DMS153 (cell line): ENCODE results near the gene PKP2.
A peak's percentile ranks its signal among the peaks of the same experiment; 100 is the strongest.

Experiments used
- DNase-seq: peaks from one replicate; lab custom pipeline; 2025; lab: John Stamatoyannopoulos, UW

The PKP2 gene

DNA sequence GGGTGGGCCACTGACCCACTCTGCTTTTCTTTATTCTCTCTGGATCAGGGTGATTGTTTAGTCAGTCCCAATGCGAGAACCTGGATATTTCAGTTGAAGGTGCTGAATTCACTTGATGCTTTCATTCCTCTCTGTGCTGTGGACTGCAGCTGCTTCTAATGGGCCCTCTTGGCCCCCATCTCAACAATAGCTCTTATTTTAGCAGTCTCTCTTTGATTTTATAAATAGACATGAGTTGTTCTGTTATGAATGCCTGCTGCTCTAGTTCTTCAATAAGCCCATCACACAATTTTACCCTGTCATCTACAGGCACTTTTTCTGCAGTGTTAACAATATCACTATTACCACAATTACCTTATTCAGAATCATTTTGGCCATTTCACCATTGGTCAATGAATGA is 86.7 kb downstream of the PKP2 start:
- DNase-seq, result no peak

DNA sequence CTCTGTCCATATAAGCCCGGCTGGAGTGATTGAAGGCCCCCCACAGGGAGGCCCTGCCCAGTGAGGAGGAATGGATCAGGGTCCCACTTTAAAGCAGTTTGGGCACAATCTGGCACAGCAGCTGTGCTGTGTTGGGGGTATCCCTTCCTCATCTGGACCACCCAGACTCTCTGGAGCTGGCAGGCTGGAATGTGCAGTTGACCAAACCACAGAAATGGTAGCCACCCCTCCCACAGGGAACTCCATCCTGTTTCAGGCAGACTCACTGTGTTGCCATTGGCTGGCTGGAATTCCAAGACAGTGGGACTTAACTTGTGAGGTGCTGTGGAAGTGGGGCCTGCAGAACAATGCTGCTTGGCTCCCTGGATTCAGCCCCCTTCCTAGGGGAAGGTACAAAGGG is 87.4 kb downstream of the PKP2 start:
- no peak for DNase-seq

GRCh38 chr12:32804301-32804700 is 92.3 kb downstream of the PKP2 start:
- no peak for DNase-seq

DNA sequence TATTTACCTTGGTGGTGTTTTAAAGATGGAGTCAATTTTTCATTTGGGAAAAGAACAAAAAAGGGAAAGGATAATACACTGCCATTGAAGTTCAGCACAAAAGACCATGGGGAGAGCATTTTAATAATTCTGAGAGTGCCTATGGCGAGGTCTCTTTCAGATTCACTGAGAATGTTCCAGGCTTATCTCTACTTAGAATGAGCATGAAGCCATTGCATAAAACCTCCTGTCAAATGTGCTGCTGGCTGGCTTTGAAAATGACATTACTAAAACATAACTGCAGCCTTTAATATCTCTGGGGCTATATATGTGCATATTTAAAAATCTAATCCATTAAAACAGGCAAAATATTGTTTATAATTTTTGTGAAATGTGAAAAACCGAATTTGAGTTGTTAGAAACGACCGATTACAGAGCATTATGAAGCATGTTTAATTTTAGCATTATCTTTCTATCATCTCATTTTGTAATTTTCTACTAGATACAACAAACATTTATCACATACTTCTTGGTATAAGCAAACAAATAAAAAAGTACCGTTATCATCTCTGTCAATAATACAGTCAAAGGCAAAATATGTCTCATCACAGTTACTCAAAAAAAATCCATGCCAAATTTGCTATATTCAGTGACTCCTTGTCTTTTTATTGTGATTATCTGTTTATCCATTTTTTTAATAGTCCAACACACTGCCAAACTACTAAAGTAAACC is 95.2 kb downstream of the PKP2 start:
- DNase-seq, result no peak

- no peak for DNase-seq
Measured at GRCh38 chr12:32794281-32794680, 102.3 kb downstream of the PKP2 start.

GRCh38 chr12:32789916-32790315 is 106.7 kb downstream of the PKP2 start:
- no peak for DNase-seq

DNA sequence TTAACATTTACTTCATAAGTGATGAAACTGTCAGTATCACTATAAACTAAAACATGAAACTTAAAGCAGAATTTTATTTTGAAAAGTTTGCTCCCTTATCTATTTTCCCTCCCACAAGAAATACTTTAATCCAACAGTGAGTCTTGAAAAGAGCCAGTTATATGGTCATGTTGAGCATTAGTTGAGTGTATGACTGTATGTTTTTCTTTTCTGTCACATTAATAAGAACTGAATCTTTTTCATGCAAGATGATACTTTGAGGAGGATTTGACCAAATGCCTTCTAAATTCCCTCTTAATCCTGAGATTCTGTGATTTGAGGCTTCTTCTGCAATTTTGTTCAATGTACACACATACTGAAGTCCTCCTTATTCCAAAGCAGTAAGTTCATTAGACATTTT is 107.1 kb downstream of the PKP2 start:
- no peak for DNase-seq

GRCh38 chr12:32788405-32788804 is 108.2 kb downstream of the PKP2 start:
- no peak for DNase-seq

GRCh38 chr12:32785557-32785956 is 111.0 kb downstream of the PKP2 start:
- no peak for DNase-seq

DNA sequence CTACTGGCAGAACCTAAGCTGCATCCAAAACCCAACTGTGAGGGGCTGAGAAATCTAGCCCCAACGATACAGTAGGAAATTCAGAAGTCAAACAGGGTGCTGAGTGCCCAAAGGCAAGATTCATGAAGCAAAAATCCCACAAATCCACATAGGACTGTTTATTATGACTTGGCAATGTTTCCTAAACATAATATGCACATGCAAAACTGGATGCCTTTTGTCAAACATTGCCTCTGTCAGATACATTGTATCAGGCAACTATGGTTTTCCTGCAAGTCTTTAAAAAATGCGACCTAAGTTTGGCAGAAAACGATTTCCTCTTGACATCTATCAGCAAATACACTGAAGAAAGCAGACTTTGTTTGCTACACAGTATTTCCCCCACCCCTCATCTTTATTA is 113.5 kb downstream of the PKP2 start:
- DNase-seq, result no peak

DNA sequence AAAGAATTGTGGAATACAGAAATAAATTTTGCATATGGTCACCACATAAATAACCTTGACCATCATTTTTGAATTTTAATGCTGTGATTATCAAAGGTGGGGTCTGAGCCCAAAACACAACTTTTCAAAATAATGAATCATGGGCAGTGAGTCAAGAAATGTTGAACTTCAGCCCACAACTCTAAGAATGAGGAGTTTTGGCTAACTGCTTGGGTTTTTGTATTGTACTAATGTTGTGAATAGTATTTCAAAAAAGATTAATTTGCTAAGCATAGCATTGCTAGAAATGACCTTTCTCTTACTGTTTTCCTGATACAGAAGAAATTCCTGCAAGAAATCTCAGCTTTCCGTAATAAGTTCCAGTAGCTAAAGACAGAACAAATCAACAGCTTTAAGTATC is 116.5 kb downstream of the PKP2 start:
- no peak for DNase-seq

DNA sequence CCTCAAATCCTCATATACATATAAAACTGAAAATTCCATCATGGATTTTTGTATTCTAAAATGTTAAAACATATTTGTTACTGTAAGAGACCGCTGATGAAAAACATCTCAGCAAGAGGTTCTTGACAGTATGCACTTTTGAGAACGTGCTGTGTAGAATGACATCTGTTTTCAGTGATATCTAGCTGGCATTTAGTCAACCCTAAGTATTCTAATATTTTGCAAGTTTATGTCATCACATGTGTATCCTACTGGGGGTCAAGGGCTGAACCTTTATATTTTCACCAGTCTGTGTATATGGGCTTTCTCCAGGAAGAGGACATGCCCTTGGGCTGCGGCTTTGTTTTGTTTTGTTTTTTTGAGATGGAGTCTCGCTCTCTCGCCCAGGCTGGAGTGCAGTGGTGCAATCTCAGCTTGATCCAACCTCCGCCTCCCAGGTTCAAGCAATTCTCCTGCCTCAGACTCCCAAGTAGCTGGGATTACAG is 118.8 kb downstream of the PKP2 start:
- DNase-seq, result no peak

DNA sequence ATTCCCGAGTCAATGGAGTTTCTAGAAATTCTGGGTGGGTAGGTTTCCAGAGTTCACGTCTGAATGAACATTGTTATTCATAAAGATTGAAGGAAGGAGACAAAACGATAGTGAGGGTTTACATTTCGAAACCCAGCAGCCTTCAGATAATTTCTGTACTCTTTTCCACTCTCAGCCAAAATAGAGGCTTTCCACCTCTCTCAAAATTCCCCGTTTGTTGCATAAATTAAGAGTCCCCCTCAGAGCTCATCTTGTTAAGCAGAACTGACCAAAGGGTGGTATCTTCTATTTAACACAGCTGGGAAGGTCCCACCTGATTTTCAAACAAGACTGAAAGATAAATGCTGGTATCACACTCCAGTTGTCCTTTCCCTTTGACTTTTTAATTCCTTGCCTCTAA is 119.4 kb downstream of the PKP2 start:
- DNase-seq, result no peak

DNA sequence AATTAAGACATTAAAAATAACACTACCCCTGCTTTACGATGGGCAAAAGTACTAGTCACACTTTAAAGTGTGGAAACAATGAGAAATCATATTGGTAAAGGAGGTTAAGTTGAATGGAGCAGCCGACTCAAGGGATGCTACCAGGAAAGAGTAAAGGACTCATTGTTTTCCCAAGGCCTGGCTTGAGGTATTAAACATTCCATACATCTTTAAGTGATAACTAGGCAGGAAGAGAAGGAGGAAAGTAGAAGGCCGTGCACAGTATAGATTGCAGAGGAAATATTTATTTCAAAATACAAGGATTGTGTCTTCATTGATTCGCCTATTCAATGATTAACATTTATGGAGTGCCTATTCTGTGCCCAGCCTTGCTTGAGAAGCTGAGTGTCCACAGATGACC is 120.3 kb downstream of the PKP2 start:
- DNase-seq, result no peak

GRCh38 chr12:32773691-32774090 is 122.9 kb downstream of the PKP2 start:
- DNase-seq, result no peak

DNA sequence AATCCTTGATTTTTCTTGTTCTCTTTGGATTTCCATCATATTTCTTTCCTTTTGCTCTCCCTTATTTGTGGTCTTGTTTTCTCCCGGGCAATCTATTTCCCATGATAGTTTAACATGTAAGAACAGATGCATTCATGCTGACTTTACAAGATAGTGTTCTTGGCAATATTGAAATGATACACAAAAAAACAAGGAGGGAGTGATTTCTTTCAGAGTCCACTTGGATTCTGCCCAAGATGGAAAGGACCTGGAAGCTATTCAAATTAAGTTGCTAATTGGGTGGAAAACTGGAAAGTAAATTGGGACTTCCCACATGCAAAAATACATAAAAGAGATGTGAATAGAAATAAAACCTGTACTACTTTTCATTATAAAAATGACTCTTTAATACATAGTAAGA is 126.4 kb downstream of the PKP2 start:
- DNase-seq, result no peak

- DNase-seq, result no peak
Measured at GRCh38 chr12:32768518-32768917, 128.1 kb downstream of the PKP2 start.

DNA sequence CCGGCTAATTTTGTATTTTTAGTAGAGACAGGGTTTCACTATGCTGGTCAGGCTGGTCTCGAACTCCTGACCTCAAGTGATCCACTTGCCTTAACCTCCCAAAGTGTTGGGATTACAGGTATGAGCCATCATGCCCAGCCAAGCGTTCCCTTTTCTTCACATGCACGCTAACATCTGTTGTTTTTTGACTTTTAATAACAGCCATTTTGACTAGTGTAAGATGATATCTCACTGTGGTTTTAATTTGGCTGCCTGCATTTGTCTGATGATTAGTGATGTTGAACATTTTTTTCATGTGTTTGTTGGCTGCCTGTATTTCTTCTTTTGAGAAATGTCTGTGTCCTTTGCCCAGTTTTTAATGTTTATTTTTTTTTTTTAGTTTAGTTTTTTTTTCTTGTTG is 130.7 kb downstream of the PKP2 start:
- no peak for DNase-seq

DNA sequence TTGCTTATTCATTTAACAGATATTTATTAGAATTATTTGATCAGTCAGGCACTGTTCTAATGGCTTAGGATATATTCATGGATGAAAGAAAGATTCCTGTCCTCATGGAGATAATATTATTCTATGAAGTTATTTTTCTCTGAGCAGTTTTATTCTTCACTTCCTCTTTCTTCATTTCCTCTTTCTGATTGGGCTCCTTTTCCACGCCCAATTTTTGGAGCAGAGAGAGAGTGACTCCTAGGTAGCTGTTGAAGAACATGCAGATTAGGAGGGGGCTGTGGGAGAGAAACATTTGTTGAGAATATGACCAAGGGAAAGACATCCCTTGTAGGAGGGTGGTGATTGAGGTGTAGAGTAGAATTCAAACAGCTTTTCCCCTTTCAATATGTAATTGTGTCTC is 134.9 kb downstream of the PKP2 start:
- DNase-seq, result no peak

DNA sequence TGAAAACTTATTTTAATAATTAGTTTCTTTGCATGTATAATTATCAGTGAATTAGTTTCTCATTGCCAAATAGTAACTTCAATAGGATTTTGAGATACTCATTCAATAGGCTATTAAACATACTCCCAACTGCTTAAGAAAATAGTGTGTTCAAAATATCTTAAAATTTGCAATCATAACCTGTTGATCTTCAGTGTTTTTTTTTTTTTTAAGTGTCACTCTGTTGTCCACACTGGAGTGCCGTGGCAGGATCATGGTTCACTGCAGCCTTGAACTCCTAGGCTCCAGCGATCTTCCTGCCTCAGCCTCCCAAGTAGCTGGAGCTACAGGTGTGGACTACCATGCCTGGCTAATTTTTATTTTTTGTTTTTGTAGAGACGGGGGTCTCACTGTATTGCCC is 139.4 kb downstream of the PKP2 start:
- DNase-seq, result no peak

DNA sequence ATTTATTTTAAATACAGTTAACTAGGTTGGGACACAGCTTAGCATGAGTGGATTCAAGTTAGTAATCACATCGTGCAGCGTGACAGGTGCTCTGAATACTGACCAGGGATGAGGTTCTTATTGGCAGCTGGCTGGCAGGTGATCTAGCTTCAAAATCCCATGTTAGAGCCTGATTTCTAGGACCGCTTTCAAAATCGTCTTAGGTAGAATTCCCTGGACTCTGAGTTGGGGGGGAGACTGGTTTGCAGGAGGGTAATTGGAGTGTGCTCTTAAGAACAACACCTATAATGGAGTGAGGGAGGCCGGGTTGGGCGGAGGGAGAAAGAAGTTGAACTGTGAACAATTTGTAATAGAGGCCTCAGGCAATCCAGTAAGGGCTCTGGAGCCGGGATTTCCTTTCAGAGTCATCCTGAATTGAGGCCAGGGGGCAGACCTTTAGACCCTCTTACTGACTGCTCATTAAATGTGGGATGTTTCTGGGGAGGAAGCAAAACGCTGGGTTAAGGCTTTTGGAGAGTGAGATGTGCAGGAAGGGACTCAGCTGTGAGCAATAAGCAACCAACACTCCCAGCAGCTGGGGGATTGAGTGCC is 140.0 kb downstream of the PKP2 start:
- DNase-seq, result no peak

- peak; percentile 97 for DNase-seq
Measured at GRCh38 chr12:32755654-32756475, 140.7 kb downstream of the PKP2 start, which contains the start of gene YARS2. Gene YARS2 (minus strand): TSS chr12:32755897. CDS start chr12:32755874, 23 bp downstream.

- peak; percentile 66 for DNase-seq
Measured at GRCh38 chr12:32755051-32755653, 141.4 kb downstream of the PKP2 start.
